ENCODE measurements around the gene MEP1B.
A peak's percentile ranks its signal among the peaks of the same experiment; 100 is the strongest.
"Not testable (repeated sequence)": the region's sequence is repeated elsewhere in the genome, so short reads cannot be mapped to it uniquely, and the experiment has no call there.

Gene MEP1B

DNA sequence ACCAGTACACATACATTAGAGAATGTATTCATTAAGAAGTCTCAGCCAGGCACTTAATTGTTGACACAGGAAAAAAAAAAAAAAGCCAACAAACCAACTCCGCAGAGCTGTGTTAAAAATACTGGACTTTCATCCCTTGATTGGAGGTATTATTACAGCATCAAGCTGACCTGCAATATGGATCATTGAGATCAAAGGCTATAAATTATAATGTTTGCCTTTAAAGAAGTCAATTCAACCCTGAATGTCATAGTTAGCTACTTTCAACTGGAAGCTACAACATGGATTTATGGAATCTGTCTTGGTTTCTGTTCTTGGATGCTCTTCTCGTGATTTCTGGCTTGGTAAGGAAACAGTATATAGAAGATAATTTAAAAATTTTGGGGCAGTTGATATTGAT, at the start of gene MEP1B:
Gene MEP1B, plus strand, starts transcription at position 250 of the 400 bp plus-strand sequence. Its CDS starts 32 bp downstream, at position 282.
- ATAC-seq (replicated peaks; ENCODE audit: extremely low read depth, poor library complexity, severe bottlenecking) (no peak), DNase-seq (ENCODE audit: low spot score in 2 of 2) (no peak)
- Mint-ChIP-seq H3K36me3 (ENCODE audit: insufficient read depth) (no peaks in the 10 kb centered on the region), H3K27me3 (peaks cover 42% of the 10 kb centered on the region), H3K9me3 (no peaks in the 10 kb centered on the region), H3K4me1 (no peaks in the 10 kb centered on the region), H3K4me3 (no peak within 1 kb of the TSS), H3K27ac (ENCODE audit: low read depth) (no peak within 1 kb of the TSS)

DNA sequence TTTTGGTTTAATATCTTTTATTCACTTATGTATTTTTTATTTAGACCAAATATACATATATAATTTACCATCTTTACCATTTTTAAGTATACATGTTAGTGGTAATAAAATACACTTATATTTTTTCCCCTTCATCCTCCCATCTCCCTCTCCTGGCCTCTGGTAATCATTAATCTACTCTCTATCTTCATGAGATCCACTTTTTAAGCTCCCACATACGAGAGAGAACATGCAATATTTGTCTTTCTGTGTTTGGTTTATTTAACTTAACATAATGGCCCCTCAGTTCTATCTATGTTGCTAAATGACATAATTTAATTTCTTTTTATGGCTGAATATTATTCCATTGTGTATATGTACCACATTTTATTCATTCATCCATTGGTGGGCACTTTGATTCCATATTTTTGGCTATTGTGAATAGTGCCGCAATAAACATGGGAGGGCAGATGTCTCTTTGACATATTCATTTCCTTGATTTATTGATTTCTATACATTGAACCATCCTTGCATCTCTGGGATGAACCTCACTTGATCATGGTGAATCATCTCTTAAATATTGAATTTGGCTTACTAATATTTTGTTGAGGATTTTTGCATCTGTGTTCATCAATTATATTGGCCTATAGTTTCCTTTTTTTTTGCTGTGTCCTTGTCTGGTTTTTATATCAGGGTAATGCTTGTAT, 41.5 kb upstream of the MEP1B start:
- no peak overlapping the region for H3K4me3 Mint-ChIP-seq
- ATAC-seq (replicated peaks; ENCODE audit: extremely low read depth, poor library complexity, severe bottlenecking) = no peak
- H3K27ac Mint-ChIP-seq (ENCODE audit: low read depth) = no peak overlapping the region
- H3K4me1 Mint-ChIP-seq = no peaks in the 10 kb centered on the region
- DNase-seq (ENCODE audit: low spot score in 2 of 2) = no peak
- H3K27me3 Mint-ChIP-seq = no peaks in the 10 kb centered on the region
- no peaks in the 10 kb centered on the region for H3K9me3 Mint-ChIP-seq
- no peaks in the 10 kb centered on the region for H3K36me3 Mint-ChIP-seq (ENCODE audit: insufficient read depth)

DNA sequence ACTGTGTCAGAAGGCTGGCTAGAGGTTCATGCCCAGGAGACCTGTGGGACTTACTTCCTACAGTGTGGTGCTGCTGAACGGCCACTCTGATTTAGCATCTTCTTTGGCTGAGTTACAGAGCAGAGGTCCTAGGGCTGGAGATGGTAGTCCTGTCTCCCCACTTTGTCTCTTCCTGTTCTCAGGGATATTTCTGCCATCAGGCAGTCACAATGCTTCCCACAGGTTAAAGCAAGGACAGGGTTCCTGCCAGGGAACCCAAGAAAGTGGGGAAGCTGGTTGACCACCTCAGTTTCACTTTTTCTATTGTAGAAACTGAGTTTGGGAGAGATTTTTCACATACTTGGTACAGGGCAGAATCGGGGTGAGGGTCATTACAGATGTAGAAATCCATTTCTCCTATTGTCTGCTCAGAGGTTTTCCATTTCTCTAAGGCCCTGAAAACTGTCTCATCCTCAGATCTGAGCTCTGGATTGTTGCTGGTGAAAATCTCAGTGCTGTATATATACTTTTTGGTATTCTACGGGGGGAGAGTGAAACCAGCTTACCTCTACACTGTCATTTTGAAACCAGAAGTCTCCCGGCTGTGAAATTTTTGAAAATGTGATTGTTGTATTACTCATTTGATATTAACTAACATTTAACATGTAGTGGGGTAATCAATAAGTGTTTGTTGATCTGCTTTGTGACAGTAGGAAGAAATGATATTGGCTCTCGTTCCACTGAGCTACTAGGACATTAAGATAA, 37.0 kb upstream of the MEP1B start:
- Mint-ChIP-seq H3K9me3 (no peaks in the 10 kb centered on the region), H3K4me1 (peaks cover 2% of the 10 kb centered on the region), H3K36me3 (ENCODE audit: insufficient read depth) (no peaks in the 10 kb centered on the region), H3K4me3 (no peak overlapping the region), H3K27me3 (no peaks in the 10 kb centered on the region), H3K27ac (ENCODE audit: low read depth) (no peak overlapping the region)
- no peak for ATAC-seq (replicated peaks; ENCODE audit: extremely low read depth, poor library complexity, severe bottlenecking)
- DNase-seq (ENCODE audit: low spot score in 2 of 2) = no peak

DNA sequence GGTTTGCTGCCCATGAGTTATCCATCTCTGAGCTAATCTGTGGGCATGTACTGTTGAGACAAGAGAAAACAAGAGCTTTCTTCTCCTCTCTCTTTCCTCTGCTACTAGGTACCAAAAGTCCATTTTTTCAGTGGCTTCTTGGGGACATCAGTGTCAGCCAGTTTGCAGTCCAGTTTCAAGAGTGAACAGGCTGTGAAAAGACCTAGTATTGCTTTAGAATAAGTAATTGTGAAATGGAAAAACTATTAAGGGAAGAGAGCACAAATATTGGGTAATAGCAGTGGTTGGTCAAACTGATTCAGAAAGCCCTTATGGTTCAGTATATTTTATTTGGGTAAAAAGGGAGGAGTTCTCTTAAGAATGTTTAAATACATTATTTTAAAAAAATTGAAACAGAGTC, 33.0 kb upstream of the MEP1B start:
- no peak overlapping the region for H3K4me3 Mint-ChIP-seq
- H3K9me3 Mint-ChIP-seq = no peaks in the 10 kb centered on the region
- no peaks in the 10 kb centered on the region for H3K36me3 Mint-ChIP-seq (ENCODE audit: insufficient read depth)
- no peak for ATAC-seq (replicated peaks; ENCODE audit: extremely low read depth, poor library complexity, severe bottlenecking)
- H3K27me3 Mint-ChIP-seq = no peaks in the 10 kb centered on the region
- no peak for DNase-seq (ENCODE audit: low spot score in 2 of 2)
- H3K27ac Mint-ChIP-seq (ENCODE audit: low read depth) = no peak overlapping the region
- peaks cover 7% of the 10 kb centered on the region for H3K4me1 Mint-ChIP-seq

DNA sequence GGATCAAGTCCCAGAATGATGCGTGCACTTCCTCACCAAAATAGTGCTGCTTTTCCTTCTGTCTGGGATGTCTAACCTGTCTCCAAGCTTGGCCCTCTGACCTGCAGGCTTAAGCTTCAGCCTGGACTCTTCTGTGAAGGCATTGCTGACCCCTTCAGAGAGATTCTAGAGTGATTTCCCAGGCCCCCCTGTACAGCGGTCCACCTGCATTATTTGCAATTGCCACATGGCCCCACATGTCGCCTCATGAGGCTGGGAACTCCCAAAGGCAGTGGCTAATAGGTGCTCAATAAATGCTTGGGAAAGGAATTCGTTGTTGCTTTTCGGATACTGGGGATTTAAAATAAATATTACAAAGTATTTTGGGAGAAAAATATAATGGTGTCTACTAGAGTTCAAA, 32.3 kb upstream of the MEP1B start:
- Mint-ChIP-seq H3K4me3 (peak overlapping the region; percentile 63), H3K27ac (ENCODE audit: low read depth) (no peak overlapping the region), H3K9me3 (no peaks in the 10 kb centered on the region), H3K4me1 (peaks cover 7% of the 10 kb centered on the region), H3K27me3 (no peaks in the 10 kb centered on the region), H3K36me3 (ENCODE audit: insufficient read depth) (no peaks in the 10 kb centered on the region)
- DNase-seq (ENCODE audit: low spot score in 2 of 2) = no peak
- no peak for ATAC-seq (replicated peaks; ENCODE audit: extremely low read depth, poor library complexity, severe bottlenecking)

DNA sequence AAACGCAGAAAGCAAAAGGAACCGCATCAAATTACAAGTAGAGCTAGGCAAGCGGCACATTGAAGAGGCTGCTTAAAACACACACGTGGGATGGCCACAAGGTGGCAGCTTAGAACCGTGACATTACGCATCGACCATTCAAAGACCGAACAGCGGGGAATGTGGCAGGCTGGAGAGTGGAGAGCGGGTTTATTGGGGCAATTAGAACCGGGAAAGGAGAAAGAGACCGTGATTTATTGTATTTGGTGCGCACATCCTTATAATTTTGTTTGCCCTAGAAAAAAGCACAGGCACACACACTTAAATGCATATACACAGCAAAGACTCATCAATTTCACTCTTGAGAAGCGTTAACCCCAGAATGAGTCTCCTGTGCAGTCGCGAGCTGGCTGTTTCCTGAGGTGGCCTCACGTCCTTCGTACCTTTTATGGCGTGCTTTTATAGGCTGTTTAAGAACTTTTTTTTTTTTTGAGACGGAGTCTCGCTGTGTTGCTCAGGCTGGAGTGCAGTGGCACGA, 31.7 kb upstream of the MEP1B start:
- H3K9me3 Mint-ChIP-seq = no peaks in the 10 kb centered on the region
- DNase-seq (ENCODE audit: low spot score in 2 of 2) = peak; percentile 52 to 54
- no peak overlapping the region for H3K27ac Mint-ChIP-seq (ENCODE audit: low read depth)
- no peaks in the 10 kb centered on the region for H3K27me3 Mint-ChIP-seq
- H3K4me1 Mint-ChIP-seq = peaks cover 7% of the 10 kb centered on the region
- no peaks in the 10 kb centered on the region for H3K36me3 Mint-ChIP-seq (ENCODE audit: insufficient read depth)
- H3K4me3 Mint-ChIP-seq = peak overlapping the region; percentile 63
- peak; percentile 87 for ATAC-seq (replicated peaks; ENCODE audit: extremely low read depth, poor library complexity, severe bottlenecking)

DNA sequence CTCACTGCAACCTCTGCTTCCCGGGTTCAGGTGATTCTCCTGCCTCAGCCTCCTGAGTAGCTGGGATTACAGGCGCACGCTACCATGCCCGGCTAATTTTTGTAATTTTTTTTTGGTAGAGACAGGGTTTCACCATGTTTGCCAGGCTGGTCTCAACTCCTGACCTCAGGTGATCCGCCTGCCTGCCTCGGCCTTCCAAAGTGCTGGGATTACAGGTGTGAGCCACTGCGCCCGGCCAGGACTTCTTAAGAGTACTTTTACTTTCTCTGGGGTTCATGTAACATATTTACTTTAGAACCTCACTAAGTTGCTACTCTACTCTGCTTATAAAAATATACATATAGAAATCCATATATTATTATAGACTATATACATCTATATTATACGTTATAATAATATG, 31.2 kb upstream of the MEP1B start:
- not testable (repeated sequence) for H3K27me3 Mint-ChIP-seq; H3K36me3 Mint-ChIP-seq (ENCODE audit: insufficient read depth); H3K4me1 Mint-ChIP-seq; H3K9me3 Mint-ChIP-seq; ATAC-seq (replicated peaks; ENCODE audit: extremely low read depth, poor library complexity, severe bottlenecking); H3K27ac Mint-ChIP-seq (ENCODE audit: low read depth); DNase-seq (ENCODE audit: low spot score in 2 of 2)
- peak overlapping the region; percentile 63 for H3K4me3 Mint-ChIP-seq

DNA sequence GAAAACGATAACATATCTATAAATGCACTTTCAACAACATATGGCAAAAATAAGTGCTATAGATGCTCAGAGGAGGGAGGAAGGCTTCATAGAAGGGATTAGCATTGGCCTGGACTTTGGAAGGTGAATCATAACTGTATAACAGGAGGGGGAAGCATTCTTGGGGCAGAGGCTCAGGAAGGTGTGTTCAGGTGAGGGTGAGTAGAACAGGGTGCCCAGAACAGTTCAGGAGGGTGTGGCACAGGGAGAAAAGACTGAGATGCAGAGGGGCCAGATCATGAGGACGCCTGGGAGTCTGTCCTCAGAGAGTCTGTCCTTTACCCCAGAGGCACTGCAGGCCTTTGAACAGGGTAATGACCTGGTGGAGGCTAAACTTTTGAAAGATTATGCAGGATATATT, 29.3 kb upstream of the MEP1B start:
- Mint-ChIP-seq H3K4me1 (peaks cover 7% of the 10 kb centered on the region), H3K27me3 (no peaks in the 10 kb centered on the region), H3K36me3 (ENCODE audit: insufficient read depth) (no peaks in the 10 kb centered on the region), H3K9me3 (no peaks in the 10 kb centered on the region), H3K4me3 (no peak overlapping the region), H3K27ac (ENCODE audit: low read depth) (no peak overlapping the region)
- DNase-seq (ENCODE audit: low spot score in 2 of 2) = no peak
- ATAC-seq (replicated peaks; ENCODE audit: extremely low read depth, poor library complexity, severe bottlenecking) = no peak

DNA sequence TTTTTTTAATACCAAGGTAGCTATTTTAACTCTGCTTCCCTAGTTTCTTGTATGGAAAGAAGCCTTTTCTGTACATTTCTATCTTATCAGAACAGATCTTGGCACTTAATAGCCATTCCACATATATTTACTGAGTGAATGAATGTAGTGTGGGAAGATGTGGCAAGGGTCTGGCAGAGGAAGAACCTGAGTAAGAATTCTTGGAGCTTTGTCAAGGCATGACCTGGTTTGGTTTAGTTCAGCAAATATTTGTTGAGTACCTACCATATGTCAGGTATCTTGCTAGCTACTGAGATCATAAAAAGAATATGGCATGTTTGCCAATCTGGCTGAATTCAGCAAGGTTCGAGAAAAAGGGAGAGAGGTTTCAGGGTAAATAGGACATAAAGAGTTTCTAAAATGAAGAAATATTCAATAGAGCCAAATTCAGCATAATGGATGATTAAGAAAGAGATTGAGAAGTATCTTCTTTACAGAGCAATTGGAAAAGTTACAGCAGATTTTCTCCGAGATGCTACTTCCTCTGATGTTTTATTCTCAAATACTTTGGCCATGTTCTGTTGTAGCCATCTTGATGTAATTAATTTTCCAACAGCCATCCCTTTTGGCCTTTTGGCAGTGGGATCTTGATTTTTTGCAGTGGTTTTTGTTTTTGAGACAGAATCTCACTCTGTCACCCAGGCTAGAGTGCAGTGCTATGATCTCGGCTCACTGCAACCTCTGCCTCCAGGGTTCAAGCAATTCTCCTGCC, 21.7 kb upstream of the MEP1B start:
- Mint-ChIP-seq H3K36me3 (ENCODE audit: insufficient read depth) (no peaks in the 10 kb centered on the region), H3K27ac (ENCODE audit: low read depth) (no peak overlapping the region), H3K9me3 (no peaks in the 10 kb centered on the region), H3K4me3 (no peak overlapping the region), H3K4me1 (no peaks in the 10 kb centered on the region), H3K27me3 (no peaks in the 10 kb centered on the region)
- ATAC-seq (replicated peaks; ENCODE audit: extremely low read depth, poor library complexity, severe bottlenecking) (no peak), DNase-seq (ENCODE audit: low spot score in 2 of 2) (no peak)

DNA sequence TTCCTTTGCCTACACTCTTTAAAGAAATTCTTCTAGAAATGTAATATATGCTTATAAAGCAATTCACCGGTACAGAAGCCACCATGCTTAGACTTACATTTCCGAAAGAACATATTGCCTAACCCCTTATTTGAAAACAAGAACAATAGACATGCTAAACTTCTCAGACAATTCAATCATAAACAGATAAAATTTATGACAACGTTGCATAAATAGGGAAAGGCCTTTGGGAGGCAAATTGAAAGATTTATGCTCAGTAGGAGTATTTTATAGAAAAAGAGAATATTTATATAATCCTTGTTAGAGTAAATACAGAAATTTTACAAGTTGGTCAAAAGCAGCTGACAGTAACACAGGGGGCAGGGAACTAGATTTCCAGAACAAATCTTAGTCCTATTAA, 16.2 kb upstream of the MEP1B start:
- Mint-ChIP-seq H3K4me1 (no peaks in the 10 kb centered on the region), H3K9me3 (no peaks in the 10 kb centered on the region), H3K4me3 (no peak overlapping the region), H3K27me3 (peaks cover 9% of the 10 kb centered on the region), H3K27ac (ENCODE audit: low read depth) (no peak overlapping the region), H3K36me3 (ENCODE audit: insufficient read depth) (no peaks in the 10 kb centered on the region)
- no peak for ATAC-seq (replicated peaks; ENCODE audit: extremely low read depth, poor library complexity, severe bottlenecking)
- DNase-seq (ENCODE audit: low spot score in 2 of 2) = no peak

DNA sequence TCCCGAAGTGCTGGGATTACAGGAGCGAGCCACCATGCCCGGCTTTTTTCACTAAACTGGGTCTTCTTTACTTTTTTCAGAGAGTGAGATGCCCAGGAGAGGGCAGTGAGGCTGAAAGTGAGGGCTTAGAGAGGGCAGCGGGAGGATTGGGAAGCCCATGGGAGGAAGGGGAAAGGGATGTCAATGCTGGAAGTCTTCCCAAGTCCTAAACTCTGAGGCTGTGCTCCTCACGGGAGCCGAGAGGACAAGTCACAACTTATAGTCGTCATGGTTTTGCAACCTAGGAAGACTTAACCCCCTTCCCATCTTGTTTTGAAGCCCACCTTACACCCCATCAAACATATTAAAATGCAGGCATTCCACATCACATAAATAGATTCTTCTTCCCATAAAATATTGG, 15.1 kb upstream of the MEP1B start:
- H3K27ac Mint-ChIP-seq (ENCODE audit: low read depth) = no peak overlapping the region
- no peaks in the 10 kb centered on the region for H3K4me1 Mint-ChIP-seq
- H3K4me3 Mint-ChIP-seq = no peak overlapping the region
- no peaks in the 10 kb centered on the region for H3K36me3 Mint-ChIP-seq (ENCODE audit: insufficient read depth)
- DNase-seq (ENCODE audit: low spot score in 2 of 2) (no peak), ATAC-seq (replicated peaks; ENCODE audit: extremely low read depth, poor library complexity, severe bottlenecking) (no peak)
- peaks cover 9% of the 10 kb centered on the region for H3K27me3 Mint-ChIP-seq
- no peaks in the 10 kb centered on the region for H3K9me3 Mint-ChIP-seq

DNA sequence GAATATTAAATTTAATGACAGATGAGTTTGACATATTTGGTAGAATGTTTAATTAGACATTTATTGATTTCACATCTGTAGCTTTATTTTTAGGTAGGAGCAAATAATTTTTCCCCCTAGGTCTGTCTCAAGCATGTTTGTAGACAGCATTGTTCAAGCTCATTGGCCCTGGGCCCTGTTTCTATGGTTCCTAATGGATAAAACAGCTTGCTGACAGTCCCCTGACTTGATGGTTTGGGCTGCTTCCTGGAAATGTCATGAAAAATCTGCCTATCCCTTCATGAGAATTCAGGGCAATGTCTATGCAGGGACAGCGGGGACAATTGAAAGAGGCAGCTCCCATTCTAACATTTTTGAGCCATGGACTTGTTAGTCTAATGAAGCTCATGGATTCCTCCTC, 14.6 kb upstream of the MEP1B start:
- Mint-ChIP-seq H3K4me3 (no peak overlapping the region), H3K27ac (ENCODE audit: low read depth) (no peak overlapping the region), H3K36me3 (ENCODE audit: insufficient read depth) (no peaks in the 10 kb centered on the region), H3K4me1 (no peaks in the 10 kb centered on the region), H3K9me3 (no peaks in the 10 kb centered on the region), H3K27me3 (peaks cover 9% of the 10 kb centered on the region)
- ATAC-seq (replicated peaks; ENCODE audit: extremely low read depth, poor library complexity, severe bottlenecking) (no peak), DNase-seq (ENCODE audit: low spot score in 2 of 2) (no peak)
